ENCODE results near the gene OSTN. TPM values are rescaled to one million over a fixed set of nuclear protein-coding genes. Genes with fewer than 3 reads are reported as not detected.

The OSTN gene
- total RNA-seq, 1 donor from 2014 or later = 15.1 TPM

DNA sequence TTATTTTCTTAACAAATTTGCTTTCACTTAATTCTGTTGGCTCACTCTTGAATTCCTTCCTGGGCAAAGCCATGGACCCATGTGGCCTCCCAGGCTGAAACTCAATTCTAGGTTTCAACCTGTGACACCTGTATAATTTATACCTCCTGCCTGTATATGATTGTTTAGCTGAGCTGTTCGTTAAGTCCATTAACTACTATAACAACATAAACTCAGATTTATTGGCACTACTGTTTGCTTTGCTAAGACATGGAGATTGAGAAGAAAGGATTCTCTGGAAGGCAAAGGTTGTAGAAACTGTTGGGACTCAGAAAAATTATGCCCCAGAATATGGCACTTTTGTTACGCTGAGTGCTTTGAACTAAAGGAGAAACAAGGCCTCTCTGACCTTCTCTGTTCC is 103.4 kb downstream of the OSTN start:
- DNase-seq (ENCODE audit: low spot score in 2 of 2) (no peak), FAIRE-seq (no peak)

DNA sequence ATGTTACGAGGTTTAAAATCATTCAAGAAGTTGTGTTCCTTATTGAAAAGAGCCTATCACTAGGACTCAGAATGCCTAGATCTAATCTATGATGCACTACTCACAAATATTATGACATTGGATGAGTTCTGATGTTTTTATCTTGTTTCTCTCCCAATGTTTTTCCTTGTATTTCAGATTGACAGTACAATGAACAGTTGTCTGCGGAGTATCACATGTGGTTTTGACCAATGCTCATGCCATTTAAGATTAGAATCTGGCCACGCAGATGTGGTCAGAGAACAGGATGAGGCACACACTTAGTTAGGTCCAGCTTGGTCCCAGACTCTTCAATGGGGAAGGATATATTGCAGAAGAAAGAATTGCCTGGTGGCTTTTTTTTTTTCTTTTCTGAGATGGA is 104.6 kb downstream of the OSTN start:
- FAIRE-seq (no peak), DNase-seq (ENCODE audit: low spot score in 2 of 2) (no peak)

DNA sequence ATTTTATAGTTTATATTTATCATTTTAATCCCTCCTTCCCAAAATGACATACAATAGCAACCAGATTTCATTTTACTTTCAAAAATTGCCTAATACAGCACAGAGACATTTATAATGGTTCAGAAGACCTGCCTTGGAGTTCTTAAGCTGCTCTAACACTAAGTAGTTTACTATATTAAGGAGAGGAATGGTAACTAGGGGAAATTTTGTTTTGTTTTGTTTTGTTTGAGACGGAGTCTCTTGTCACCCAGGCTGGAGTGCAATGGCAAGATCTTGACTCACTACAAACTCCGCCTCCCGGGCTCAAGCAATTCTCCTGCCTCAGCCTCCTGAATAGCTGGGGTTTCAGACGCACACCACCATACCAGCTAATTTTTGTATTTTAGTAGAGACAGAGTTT is 107.4 kb downstream of the OSTN start:
- no peak for FAIRE-seq
- DNase-seq (ENCODE audit: low spot score in 2 of 2) = no peak

DNA sequence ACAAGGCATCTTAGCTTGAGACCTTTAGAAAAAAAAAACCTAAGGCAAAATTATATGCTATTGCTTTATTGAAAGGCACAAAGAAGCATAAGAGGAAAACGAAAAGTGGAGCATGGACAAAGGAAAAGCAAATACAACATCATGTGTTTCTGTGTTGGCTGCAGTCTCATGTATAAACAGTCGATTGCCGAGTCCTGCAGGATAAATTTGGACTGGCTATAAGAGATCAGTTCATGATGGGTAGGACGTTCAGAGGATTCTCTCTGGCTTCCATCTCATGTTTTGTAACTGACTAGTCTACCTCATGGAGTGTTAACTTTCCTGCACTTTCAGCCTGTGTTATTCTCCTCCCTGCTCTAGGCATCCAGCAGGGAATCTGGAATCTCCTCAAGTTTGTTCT is 108.3 kb downstream of the OSTN start:
- no peak for FAIRE-seq
- no peak for DNase-seq (ENCODE audit: low spot score in 2 of 2)

DNA sequence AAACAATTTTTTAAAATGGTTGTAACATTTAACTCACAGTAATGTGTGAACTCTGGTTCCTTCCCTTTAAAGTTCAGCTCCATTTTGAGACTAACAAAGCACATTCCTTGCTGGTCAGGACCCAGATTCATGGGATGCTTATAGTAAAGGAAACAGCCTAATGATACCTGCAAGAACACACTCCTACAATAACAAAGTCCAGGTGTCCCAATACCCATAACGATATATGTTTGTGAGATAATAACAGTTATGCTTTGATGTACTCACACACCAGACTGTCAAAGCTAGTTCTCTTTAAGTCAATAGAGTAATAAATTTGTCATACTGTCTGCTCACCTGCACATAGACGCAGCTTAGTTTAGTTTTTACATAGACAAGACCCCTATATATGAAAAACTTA is 114.3 kb downstream of the OSTN start:
- no peak for FAIRE-seq
- no peak for DNase-seq (ENCODE audit: low spot score in 2 of 2)

DNA sequence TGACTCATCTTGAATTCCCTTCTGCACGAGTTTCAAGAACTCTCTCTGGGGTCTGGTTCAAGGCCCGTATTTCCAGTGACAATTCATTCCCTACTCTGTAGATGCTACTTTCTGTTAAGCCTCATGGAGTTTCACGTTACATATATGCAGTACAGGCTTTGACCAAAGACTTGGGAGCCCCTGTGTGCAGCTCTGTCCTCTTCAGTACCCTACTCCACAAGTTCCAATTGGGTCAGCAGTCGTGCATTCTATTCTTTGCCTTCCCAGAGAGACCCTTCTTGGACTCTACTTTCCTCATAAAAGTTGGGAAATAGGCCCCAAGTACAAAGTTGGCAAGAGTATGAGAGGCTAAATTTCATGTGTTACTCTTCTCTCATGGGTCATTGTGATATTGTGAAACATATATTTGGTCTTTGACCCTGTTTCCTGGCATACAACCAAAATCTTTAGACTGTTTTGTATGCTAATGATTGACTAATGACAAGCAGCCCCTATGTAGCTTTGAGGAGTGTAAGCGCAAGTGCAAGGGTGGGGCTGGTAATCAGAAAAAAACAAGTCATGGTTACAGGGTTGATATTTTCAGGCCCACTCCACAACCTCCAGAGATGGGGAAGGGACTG is 115.2 kb downstream of the OSTN start:
- DNase-seq (ENCODE audit: low spot score in 2 of 2) (no peak), FAIRE-seq (no peak)

Other genes with a start within 250 kb of the OSTN start
- gene CCDC50, start 130.2 kb downstream of the OSTN start, total RNA-seq = 83.2 TPM
- 0.41 TPM for gene UTS2B, start 131.3 kb downstream of the OSTN start, total RNA-seq

All from frontal cortex (tissue), 4 donors.